Endothelial cell of umbilical vein (primary cell): ENCODE results near the gene VASN. TPM values are rescaled to one million over a fixed set of nuclear protein-coding genes. Genes with fewer than 3 reads are reported as not detected.

Experiments used
- BruUV-seq: library from RNA; stranded (reverse); fragments of 400-500 nt; replicated peaks from 2 replicates; lab custom pipeline; 2021; lab: Mats Ljungman, UMichigan
- CTCF ChIA-PET: fragments of 300-600, 350-600 bp; sonication (Branson Sonifier 250); formaldehyde crosslinking; loops from one replicate; lab custom pipeline; 2021; ENCODE audit warnings: antibody characterized with exemption, inconsistent platforms; lab: Charles Lee
- POLR2A ChIA-PET: fragments of 300-600, 350-600 bp; sonication (Branson Sonifier 250); formaldehyde crosslinking; loops from one replicate; lab custom pipeline; 2021; ENCODE audit warnings: antibody characterized with exemption, inconsistent platforms; lab: Charles Lee
- DNase-seq: peaks from one replicate; pipeline ENCODE4 v3.0.0-alpha.2; 2011; ENCODE audit warnings: low read depth, low spot score
- FAIRE-seq: peaks from 2 replicates; lab custom pipeline; 2011; peaks lifted over from hg19 to GRCh38; lab: Jason Lieb, UNC
- H2AFZ ChIP-seq: 2 replicates; pipeline ENCODE4 v1.6.0; 2012; ENCODE audit warnings: low read depth, low read length, control low read depth, inconsistent platforms
- H3K27ac ChIP-seq: 2 replicates; pipeline ENCODE4 v1.5.1; 2011; ENCODE audit warnings: low read depth, mild to moderate bottlenecking, control low read depth, low read length, moderate library complexity; ENCODE audit not compliant: insufficient read depth
- H3K27me3 ChIP-seq, 2 experiments: 2 replicates each; pipeline versions ENCODE4 v1.6.0 to v1.6.1; 2011; ENCODE audit warnings: low read length in 2 of 2, mixed read lengths in 1 of 2; ENCODE audit not compliant: control insufficient read depth in 2 of 2, insufficient read depth in 2 of 2
- H3K36me3 ChIP-seq, 2 experiments: 2 replicates in 1 of 2; 3 replicates in 1 of 2; pipeline ENCODE4 v1.5.1; 2011; ENCODE audit warnings: low read length in 2 of 2, mild to moderate bottlenecking in 1 of 2, moderate library complexity in 1 of 2; ENCODE audit not compliant: control insufficient read depth in 2 of 2, insufficient read depth in 2 of 2; ENCODE audit errors: extremely low read depth in 1 of 2
- H3K4me1 ChIP-seq: 3 replicates; pipeline ENCODE4 v1.5.1; 2011; ENCODE audit warnings: mild to moderate bottlenecking, low read length; ENCODE audit not compliant: control insufficient read depth, insufficient read depth; ENCODE audit errors: extremely low read depth
- H3K4me2 ChIP-seq: 2 replicates; pipeline ENCODE4 v1.6.1; 2011; ENCODE audit warnings: low read length, control low read depth, mixed read lengths; ENCODE audit not compliant: insufficient read depth
- H3K4me3 ChIP-seq, 3 experiments: fragments of 200-600 bp in 1 of 3; sonication (generic), shearing (Covaris generic) in 1 of 3; replicated peaks in 1 of 3; 2 replicates each; pipeline ENCODE4 v1.5.1; 2011 to 2016; ENCODE audit warnings: control low read depth in 3 of 3, low read length in 3 of 3, mild to moderate bottlenecking in 2 of 3, inconsistent platforms in 1 of 3, low read depth in 1 of 3, moderate library complexity in 1 of 3; ENCODE audit not compliant: insufficient read depth in 1 of 3
- H3K79me2 ChIP-seq: 2 replicates; pipeline ENCODE4 v1.6.0; 2012; ENCODE audit warnings: low read length, inconsistent platforms; ENCODE audit not compliant: control insufficient read depth, insufficient read depth
- H3K9ac ChIP-seq: replicated peaks from 2 replicates; pipeline ENCODE3; 2011; ENCODE audit warnings: low read length, control low read depth; ENCODE audit not compliant: insufficient read depth; ENCODE audit errors: extremely low read depth
- H3K9me1 ChIP-seq: replicated peaks from 3 replicates; pipeline ENCODE4 v1.6.0; 2011; ENCODE audit warnings: mild to moderate bottlenecking, low read length; ENCODE audit not compliant: control insufficient read depth, insufficient read depth; ENCODE audit errors: extremely low read depth
- H3K9me3 ChIP-seq: replicated peaks from 2 replicates; pipeline ENCODE4 v1.5.1; 2012; ENCODE audit warnings: low read length, inconsistent platforms; ENCODE audit not compliant: control insufficient read depth, insufficient read depth
- H4K20me1 ChIP-seq: replicated peaks from 2 replicates; pipeline ENCODE3; 2011; ENCODE audit warnings: mild to moderate bottlenecking, low read length; ENCODE audit not compliant: control insufficient read depth, insufficient read depth; ENCODE audit errors: extremely low read depth
- EZH2 ChIP-seq: IDR thresholded peaks from 2 replicates; pipeline ENCODE4 v1.6.1; 2012; ENCODE audit warnings: borderline replicate concordance, low read depth, mild to moderate bottlenecking, moderate library complexity, low read length, inconsistent platforms; ENCODE audit not compliant: severe bottlenecking
- FOS ChIP-seq: IDR thresholded peaks from 2 replicates; pipeline ENCODE4 v1.6.1; 2011; ENCODE audit warnings: mild to moderate bottlenecking, low read length, moderate library complexity, borderline replicate concordance; ENCODE audit not compliant: insufficient read depth
- GATA2 ChIP-seq: IDR thresholded peaks from 2 replicates; pipeline ENCODE4 v1.7.0; 2011; ENCODE audit warnings: low read depth, mild to moderate bottlenecking, moderate library complexity, mixed read lengths, low read length; ENCODE audit not compliant: insufficient read length, insufficient read depth
- JUN ChIP-seq: IDR thresholded peaks from 2 replicates; pipeline ENCODE4 v1.6.1; 2011; ENCODE audit warnings: borderline replicate concordance, low read depth; ENCODE audit not compliant: insufficient read length, insufficient read depth
- MYC ChIP-seq: IDR thresholded peaks from one replicate; pipeline ENCODE4 v1.6.1; 2011; ENCODE audit warnings: mild to moderate bottlenecking, low read depth, low read length
- POLR2A ChIP-seq: IDR thresholded peaks from 2 replicates; pipeline ENCODE4 v1.6.1; 2012; ENCODE audit warnings: low read depth, mild to moderate bottlenecking, control low read depth, low read length
- POLR2AphosphoS5 ChIP-seq: IDR thresholded peaks from 2 replicates; pipeline ENCODE4 v1.6.1; 2012; ENCODE audit warnings: low read depth, mild to moderate bottlenecking, control low read depth, low read length, moderate library complexity; ENCODE audit not compliant: insufficient read depth
- dilution Hi-C: fragments of 300-500 bp; cut with MboI; formaldehyde crosslinking; loops from one replicate; pipeline ENCODE4 v1.15.0; 2019; ENCODE audit warnings: low sequenced_read_pairs; ENCODE audit not compliant: extremely low pct_ligation_motif_present
- intact Hi-C: fragments of 100-400 bp; cut with micrococcal nuclease; formaldehyde crosslinking; loops from one replicate; pipeline ENCODE4 v1.10.0; 2022
- polyA plus RNA-seq, 4 experiments: library from polyadenylated mRNA; depleted of rRNA in 3 of 4; stranded (reverse) in 3 of 4; unstranded in 1 of 4; fragments of >200 nt; gene quantifications; 2 replicates each; pipeline versions ENCODE4 v1.2.1 to v1.2.3, GENCODE V29; 2011 to 2012; ENCODE audit warnings: missing spikeins in 1 of 4
- total RNA-seq: library from RNA; stranded (reverse); gene quantifications from 2 replicates; pipeline ENCODE4 v1.2.3, GENCODE V29; 2021
- TF ChIP-seq, protein P1 (sequence below): IDR thresholded peaks from 2 replicates; pipeline ENCODE4 v1.6.1; 2011; ENCODE audit not compliant: insufficient read depth, insufficient read length
- TF ChIP-seq, protein P2 (sequence below), 2 donors: IDR thresholded peaks; 1 replicate in 1 of 2; 2 replicates in 1 of 2; pipeline ENCODE4 v1.5.1; 2011; ENCODE audit warnings: low read length in 2 of 2, mild to moderate bottlenecking in 2 of 2, moderate library complexity in 2 of 2, control low read depth in 1 of 2, inconsistent platforms in 1 of 2, low read depth in 1 of 2; ENCODE audit not compliant: insufficient read depth in 1 of 2; ENCODE audit errors: extremely low read depth in 1 of 2

The VASN gene
- total and polyA plus RNA-seq, 2 donors (not counting 3 experiments of a cell fraction or from before 2014, with no cell fraction given): 0.41 to 0.42 TPM

- H3K9ac ChIP-seq: no peak overlapping the region
- H3K27ac ChIP-seq: no peak overlapping the region
- POLR2A ChIA-PET: no interaction called here
- no peaks in the 10 kb centered on the region for H4K20me1 ChIP-seq
- H3K4me3 ChIP-seq: no peak overlapping the region
- no peaks in the 10 kb centered on the region for H3K27me3 ChIP-seq
- H3K9me3 ChIP-seq: no peaks in the 10 kb centered on the region
- intact Hi-C loops: no loop called here
- H2AFZ ChIP-seq: no peak overlapping the region
- no peaks in the 10 kb centered on the region for H3K79me2 ChIP-seq
- BruUV-seq: no TSS peak
- CTCF ChIA-PET: interaction anchor here (0.8 to 7.5 kb wide), 3 partner anchors 13 to 31 kb away, joined by 3 to 63 read pairs (median 3); no protein-coding TSS in a partner anchor
- no peaks in the 10 kb centered on the region for H3K9me1 ChIP-seq
- DNase-seq (no peak), FAIRE-seq (no peak)
- no peak overlapping the region for H3K4me2 ChIP-seq
- H3K4me1 ChIP-seq: peaks cover 11% of the 10 kb centered on the region
- peaks cover 0 to 28% of the 10 kb centered on the region in 2 experiments for H3K36me3 ChIP-seq
- TF ChIP-seq POLR2A (no peak), FOS (no peak), JUN (no peak), GATA2 (no peak), EZH2 (no peak), POLR2AphosphoS5 (no peak), MYC (no peak)
- TF ChIP-seq, protein P1, sequence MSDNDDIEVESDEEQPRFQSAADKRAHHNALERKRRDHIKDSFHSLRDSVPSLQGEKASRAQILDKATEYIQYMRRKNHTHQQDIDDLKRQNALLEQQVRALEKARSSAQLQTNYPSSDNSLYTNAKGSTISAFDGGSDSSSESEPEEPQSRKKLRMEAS: no peak
- TF ChIP-seq, protein P2, sequence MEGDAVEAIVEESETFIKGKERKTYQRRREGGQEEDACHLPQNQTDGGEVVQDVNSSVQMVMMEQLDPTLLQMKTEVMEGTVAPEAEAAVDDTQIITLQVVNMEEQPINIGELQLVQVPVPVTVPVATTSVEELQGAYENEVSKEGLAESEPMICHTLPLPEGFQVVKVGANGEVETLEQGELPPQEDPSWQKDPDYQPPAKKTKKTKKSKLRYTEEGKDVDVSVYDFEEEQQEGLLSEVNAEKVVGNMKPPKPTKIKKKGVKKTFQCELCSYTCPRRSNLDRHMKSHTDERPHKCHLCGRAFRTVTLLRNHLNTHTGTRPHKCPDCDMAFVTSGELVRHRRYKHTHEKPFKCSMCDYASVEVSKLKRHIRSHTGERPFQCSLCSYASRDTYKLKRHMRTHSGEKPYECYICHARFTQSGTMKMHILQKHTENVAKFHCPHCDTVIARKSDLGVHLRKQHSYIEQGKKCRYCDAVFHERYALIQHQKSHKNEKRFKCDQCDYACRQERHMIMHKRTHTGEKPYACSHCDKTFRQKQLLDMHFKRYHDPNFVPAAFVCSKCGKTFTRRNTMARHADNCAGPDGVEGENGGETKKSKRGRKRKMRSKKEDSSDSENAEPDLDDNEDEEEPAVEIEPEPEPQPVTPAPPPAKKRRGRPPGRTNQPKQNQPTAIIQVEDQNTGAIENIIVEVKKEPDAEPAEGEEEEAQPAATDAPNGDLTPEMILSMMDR (IDR thresholded peaks at IDR 0.05; ENCODE audit: extremely low read depth in 1 of 2, insufficient read depth in 1 of 2, low read depth in 1 of 2, low read length in 2 of 2): no peak
- dilution Hi-C loops: no loop called here
Observed at GRCh38 chr16:4390266-4391260, 18.9 kb downstream of the VASN start.
